Measurements from ENCODE around the gene MATN1.

MATN1 gene

GRCh38 chr1:30662291-30662840 lies 61.0 kb downstream of the MATN1 start:
- TF ChIP-seq CTCF (IDR thresholded peaks at IDR 0.05; ENCODE audit: borderline replicate concordance, insufficient read depth, low read depth, low read length), result no peak
- no peak overlapping the region for H3K4me3 ChIP-seq (ENCODE audit: low read depth, low read length)

- no peak overlapping the region for H3K4me3 ChIP-seq (ENCODE audit: low read depth, low read length)
Measured at GRCh38 chr1:30661311-30661710, 62.1 kb downstream of the MATN1 start.

More at GRCh38 chr1:30661311-30661710, 62.1 kb downstream of the MATN1 start:
- no peak for TF ChIP-seq CTCF (IDR thresholded peaks at IDR 0.05; ENCODE audit: borderline replicate concordance, insufficient read depth, low read depth, low read length)

Data from GM12875 (cell line).